Prostate gland (tissue), 2 donors: ENCODE measurements around the gene CNP.

Experiments used
- CTCF ChIP-seq, 4 experiments: fragments of 200-600 bp in 2 of 4; fragments of 450-650 bp in 2 of 4; sonication (generic) in 2 of 4; IDR thresholded peaks; 1 replicate in 3 of 4; 2 replicates in 1 of 4; pipeline ENCODE4 v1.5.1; 2016 to 2019; ENCODE audit warnings: antibody characterized with exemption in 4 of 4, mild to moderate bottlenecking in 2 of 4, moderate library complexity in 2 of 4
- POLR2A ChIP-seq: fragments of 450-650 bp; IDR thresholded peaks from one replicate; pipeline ENCODE4 v1.6.1; 2016; ENCODE audit warnings: antibody characterized with exemption, mild to moderate bottlenecking

GRCh38 chr17:41919165-41919817 is 47.3 kb upstream of the CNP start:
- TF ChIP-seq CTCF (IDR thresholded peaks at IDR 0.05) (no peak), POLR2A (no peak)
